GM19025 (cell line): ENCODE measurements around the gene R3HCC1L.

Experiments
- ATAC-seq: cut with Tn5 transposase; IDR thresholded peaks from one replicate; pipeline ENCODE4 v1.9.1; 2021; ENCODE audit warnings: mild to moderate bottlenecking, low read depth, moderate library complexity; ENCODE audit not compliant: unreplicated experiment

The R3HCC1L gene

DNA sequence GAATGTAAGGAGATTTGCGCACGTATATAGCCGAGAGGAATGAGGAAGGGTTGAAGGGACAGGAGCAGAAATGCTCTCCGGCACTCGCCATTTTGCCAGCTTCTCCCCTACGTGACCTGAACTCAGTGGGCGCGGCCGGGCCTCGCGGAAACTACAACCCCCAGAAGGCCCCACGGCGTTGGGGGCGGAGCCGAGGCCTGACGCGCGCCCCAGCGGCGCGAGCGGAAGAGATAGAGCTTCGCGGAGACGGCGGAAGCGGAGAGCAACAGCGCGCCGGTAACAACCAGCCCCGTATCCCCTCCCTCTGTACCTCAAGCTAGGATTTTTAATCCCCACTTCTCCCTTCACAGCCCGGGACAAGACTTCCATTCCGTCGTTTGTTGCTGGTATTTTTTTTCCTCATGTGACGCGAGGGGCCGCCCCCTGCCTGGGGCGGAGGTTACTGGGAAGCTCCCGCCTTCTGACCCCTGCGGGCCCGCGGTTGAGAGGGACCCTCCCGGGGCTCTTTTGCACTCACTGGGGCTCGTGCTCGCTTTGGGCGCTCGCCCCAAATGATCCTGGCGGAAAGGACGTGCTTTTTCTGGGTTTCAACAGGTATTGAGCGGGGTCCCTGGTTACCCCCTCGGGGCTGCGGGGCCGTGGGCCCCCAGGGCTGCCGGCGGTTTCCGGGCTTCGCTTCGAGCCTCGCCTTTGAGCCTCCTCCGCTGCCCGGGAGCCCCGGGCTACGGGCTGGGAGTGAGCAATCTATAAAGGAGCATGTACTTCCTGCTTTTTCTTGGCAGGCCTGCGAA, at the start of gene R3HCC1L:
Gene R3HCC1L (plus strand): TSS at position 227 of the 791 bp plus-strand sequence. CDS start 73,458 bp downstream, outside the sequence.
- ATAC-seq, result peak; percentile 78

DNA sequence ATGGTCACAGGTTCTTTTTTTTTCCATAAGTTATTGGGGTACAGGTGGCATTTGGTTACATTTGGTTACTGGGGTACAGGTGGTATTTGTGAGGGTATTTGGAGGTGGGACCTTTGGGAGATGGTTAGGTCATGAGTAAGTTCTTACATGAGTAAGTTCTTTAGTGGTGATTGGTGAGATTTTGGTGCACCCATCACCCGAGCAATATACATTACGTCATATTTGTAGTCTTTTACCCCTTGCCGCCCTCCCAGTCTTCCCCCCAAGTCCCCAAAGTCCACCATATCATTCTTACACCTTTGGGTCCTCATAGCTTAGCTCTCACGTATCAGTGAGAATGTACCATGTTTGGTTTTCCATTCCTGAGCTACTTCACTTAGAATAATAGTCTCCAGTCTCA, 49.2 kb upstream of the R3HCC1L start:
- no peak for ATAC-seq

DNA sequence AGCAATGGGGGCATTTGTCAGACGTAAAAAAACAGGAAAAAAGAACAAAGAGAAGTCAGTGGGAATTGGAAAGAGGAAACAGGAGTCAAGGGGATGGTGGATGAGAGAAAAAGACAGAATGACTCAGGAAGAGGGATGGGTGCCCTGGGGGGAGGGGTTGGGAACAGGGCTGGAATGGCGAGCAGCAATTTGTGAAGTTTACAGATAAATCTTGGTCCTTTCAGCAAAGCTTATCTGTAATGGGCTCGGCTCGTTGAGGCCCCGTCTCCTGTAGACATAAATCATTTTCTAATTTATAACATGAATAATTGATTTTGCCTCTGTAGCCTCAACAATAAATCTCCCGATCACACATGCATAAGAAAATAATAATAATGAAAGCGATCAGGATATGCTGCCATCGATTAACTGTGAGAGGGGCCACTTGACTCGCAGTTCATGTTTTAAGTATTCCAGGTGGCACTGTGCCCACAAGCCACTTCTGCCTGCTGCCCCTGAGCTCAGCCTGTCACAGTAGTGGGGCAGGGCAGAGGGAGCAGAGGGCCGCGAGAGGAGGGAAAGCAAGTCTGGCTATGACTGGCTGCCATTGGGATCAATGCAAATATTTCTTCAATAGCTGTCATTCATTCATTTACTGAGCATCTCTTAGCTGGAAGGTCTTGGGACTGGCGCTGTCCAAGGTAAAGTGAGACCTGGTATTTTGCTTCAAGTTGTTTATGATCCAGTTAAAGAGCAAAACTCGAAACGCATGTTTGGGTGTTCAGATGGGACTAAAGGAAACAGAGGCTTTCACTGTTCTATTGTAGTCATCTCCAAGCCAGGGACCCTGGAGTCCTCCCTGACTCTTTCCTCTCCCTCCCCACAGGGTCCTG, 47.4 kb upstream of the R3HCC1L start:
- ATAC-seq, result no peak

DNA sequence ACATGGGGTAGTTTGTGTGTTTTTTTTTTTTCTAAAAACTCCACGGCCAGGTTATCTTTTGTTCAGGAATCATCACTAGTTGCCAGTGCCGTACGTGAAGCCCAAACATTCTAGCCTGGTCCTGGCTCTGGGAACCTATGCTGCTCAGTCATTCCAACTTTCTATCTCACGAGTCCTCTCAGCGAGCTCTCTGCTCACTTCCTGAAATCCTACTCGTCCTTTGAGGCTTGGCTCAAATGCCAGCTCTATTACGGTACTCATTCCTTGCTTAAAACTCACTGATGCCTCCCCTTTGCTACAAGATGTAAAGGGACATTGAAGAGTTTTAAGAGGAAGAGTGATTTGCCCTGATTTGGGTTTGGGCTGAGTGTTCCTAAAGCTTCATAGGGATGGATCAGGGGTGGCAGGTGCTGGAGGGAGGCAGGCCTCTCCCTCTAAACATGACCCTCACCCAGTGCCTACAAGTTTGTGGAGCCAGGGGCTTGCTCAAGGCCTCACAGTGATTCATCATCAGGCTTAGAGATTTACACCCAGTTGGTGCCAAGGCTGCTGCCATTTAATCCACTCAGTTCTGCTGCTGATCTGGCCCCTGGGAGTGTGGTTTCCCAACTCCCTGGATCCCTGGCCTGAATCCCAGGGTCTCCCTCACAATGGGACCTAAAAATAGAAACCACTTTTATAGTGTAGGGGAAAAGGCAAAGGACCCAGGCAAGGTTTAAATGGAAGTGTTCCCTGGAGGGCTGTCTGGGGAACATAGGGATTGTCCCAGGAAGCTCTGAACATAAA, 46.1 kb upstream of the R3HCC1L start:
- ATAC-seq, result no peak

DNA sequence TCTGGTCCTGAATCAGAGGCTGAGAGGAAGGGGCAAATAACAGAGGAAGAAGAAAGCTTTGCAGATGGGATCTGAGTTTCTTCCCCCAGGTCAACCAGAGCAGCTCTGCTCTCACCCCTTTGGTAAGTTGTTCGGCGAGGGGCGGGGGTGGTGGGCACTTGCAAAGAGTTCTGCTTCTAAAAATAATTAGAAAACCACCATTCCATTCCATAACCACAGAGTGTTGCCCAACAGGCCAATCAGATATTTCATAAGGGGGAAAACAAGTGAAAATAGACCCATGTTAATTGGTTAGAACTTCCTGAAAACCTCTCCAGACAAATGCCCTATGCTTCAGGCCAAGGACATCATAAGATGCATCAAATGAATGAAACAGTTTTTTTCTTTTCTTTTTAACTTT, 43.6 kb upstream of the R3HCC1L start:
- ATAC-seq, result no peak

DNA sequence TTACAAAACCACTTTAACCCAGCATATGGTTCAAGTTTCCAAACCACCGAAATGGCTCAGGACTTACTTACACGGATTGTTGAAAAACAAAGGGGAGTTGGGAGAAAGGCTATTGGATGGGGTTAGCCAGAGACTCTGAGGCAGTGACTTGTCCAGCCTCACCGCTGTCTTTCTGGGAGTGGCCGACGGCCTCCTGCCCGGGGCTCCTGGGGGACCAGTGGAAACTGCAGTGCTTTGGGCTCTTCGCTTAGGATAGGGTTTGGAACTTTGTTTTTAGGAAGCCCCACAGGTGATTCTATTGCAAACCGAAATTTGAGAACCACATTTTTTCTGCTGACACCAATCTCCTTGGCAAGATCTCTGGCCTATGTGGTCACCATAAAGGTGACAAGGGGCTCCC, 38.1 kb upstream of the R3HCC1L start:
- no peak for ATAC-seq

DNA sequence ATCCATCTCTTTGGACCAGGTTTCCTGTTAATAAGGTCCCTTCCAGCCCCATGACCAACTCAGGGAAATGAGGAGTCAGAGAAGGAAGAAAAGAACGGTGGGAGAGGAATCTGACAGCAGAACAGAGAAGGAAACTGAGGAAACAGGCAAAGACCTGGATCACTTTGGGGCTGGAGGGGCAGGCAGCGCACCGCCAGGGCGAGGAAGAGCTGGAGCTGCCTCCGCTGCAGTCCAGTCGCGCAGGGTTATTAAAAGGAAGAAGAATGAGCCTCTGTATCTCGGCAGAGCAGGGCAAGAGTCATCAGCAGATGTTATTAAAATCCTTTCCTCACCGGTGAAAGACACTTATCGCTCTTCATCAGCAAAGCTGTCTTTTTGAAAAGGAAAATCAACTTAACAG, 37.7 kb upstream of the R3HCC1L start:
- no peak for ATAC-seq

DNA sequence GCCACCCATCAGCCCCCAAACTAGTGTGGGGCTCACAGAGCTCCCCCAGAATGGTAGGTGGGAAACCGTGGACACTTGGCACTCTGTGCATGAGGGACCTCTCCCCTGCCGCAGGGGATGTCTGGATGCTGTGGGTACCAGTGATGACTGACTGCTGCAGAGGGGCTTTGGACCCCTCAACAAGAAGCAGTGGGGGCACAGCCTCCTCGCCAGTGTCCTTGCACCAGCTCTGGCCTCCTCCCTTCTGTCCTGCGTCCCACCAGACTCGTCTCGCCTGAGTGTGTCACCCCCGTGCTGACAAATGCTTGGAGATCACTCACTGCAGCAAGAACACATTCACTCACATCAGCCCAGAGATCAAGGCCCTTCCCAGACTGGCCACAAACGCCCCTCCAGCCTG, 37.3 kb upstream of the R3HCC1L start:
- no peak for ATAC-seq

DNA sequence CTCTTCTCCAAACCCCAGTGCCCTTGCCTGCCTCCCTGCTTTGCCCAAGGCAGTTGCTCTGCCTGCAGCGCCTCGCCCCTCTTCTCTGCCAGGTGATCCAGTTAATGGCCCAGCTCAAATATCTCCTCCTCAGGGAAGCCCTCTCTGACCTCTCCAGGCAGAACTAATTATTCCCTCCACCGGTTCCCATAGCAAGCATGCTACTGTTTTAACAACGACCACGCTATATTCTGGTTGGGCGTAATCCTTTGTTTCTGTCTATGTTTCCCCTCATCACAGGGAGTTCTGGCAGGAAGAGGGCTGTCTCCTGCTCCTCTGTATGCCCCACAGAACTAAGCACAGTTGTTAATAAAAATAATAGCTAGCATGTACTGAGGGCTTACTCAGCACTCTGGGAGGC, 36.8 kb upstream of the R3HCC1L start:
- ATAC-seq, result no peak

DNA sequence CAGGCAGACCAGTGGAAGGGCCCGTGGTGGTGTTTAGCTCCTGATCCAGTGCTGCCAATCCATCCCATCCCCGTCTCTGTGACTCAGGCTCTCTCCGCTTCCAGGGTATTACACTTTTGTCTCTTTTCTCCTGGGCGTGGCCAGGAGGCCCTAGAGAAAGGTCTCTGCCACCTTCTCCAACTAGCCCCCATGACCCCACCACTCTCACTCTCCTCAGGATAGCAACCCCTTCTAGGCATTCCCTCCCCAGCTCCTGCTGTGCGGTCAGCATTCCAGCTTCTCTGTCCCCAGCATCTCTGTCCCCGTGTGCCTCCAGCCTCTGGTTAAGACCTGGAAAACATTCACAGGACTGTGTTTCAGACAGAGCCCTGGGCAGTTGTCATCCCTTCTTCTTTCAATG, 36.2 kb upstream of the R3HCC1L start:
- no peak for ATAC-seq

DNA sequence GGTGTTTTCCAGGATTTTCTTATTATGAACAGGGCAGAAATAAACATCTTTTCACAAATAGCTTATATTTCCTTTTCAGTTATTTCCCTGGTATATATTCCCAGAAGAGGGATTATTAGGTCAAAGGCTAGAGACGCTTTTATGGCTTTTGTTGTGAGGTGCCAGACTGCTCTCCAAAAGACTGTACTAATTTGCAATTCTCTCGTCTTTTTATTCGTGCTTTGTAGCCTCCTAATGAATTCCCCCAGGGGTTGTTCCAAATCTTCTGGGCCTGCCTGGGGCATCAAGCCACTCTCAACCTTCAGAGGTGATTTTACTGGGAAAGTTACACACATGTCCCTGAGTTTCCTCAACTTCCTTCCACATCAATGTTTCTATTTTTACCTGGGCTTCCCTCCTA, 34.0 kb upstream of the R3HCC1L start:
- ATAC-seq, result no peak

DNA sequence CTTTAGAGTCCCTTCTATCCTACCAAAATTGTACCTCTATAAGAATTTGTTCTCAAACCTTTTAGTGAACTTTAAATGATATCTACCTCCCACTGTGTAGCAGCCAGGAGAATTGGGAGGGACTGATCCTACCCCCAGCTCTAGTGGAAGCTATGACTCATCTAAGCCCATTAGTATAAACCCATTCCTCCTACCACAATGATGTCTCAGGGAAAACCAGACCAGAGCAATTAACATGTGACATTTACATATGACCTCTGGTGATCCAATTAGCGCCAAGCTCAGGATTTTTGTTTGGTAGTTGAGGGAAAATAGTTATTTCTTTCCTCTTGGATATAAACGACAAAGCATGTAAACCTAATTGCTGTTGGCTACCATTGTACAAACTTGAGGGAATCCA, 33.1 kb upstream of the R3HCC1L start:
- no peak for ATAC-seq

DNA sequence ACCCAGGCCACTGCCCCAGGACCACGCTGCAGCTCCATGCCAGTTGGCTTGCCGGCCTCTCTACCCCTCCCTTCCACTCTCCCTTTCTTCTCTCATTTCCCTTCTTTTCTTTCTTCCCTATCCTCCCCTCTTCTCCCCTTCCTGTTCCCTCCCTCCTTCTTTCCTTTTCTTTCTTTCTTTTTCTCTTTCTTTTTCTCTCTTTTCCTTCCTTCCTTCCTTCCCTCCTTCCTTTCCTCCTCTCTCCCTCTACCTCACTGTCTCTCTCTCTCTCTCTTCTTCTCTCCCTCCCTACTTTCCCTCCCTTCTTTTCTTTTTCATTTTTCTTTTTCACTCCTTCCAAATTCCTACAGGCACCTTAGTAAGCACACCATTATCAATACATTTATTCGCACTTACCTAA, 30.3 kb upstream of the R3HCC1L start:
- no peak for ATAC-seq

DNA sequence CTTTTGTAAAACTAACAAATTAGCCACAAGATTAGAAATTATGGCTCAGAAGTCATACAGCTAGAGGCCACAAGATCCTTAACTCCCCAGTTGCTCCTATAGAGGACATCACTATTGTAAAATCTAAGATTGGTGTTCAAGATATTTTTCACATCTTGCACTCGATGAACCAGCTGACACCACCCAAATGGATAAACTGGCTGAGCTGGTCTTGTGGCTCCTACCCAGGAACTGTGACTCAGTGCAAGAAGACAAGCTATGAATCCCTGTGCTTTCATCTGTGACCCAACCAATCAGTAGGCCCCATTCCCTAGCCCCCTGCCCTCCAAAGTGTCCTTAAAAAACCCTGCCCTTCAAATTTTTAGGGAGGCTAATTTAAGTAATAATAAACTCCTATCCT, 27.9 kb upstream of the R3HCC1L start:
- no peak for ATAC-seq

DNA sequence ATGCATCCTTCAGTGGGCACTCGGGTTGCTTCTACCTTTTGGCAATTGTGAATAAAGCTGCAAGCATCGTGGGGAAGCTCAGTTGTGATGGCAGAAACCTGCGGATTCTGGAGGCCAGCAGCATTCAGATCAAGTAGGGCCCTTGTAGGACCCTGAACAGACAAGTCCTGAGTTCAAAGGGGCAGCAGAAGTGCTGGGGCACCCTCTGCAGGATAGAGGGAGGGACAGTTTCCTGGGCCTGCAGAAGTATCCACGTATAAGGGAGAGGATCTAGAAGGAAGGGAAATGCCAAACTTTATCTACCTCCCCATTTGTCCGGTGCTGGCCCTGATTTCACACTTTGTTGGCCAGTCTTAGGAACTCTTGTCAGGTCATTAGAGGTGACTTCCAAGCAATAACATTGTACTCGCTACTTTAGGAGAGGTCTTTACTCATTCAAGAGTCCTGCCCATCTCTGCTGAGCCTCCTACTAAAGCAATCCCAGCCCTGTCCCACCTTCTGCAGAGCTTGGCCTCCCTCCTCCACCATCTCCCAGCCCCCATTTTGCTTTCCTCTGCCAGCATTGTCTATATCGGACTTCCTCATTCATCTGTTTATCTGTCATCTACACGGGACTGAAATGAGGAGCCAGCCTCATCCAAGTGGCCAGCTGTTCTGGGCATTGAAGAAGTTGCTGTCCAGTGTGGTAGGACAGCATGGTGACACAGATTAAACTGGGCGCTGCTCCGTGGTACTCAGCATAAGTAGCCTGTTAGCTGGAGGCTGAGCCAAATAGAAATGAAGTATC, 26.6 kb upstream of the R3HCC1L start:
- no peak for ATAC-seq

DNA sequence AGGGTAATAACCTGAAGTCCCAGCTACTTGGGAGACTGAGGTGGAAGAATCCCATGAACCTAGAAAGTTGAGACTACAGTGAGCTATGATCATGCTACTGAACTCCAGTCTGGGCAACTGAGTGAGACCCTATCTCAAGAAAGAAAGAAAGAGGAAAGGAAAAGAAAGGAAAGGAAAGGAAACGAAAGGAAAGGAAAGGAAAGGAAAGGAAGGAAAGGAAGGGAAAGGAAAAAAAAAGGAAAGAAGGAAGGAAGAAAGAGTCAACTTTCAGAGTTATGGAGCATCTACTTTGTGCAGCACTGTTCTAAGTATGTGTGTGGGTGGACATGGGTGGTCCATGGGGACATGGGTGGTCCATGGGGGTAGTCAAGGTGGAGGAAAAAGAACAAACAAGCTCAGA, 24.1 kb upstream of the R3HCC1L start:
- ATAC-seq, result no peak

DNA sequence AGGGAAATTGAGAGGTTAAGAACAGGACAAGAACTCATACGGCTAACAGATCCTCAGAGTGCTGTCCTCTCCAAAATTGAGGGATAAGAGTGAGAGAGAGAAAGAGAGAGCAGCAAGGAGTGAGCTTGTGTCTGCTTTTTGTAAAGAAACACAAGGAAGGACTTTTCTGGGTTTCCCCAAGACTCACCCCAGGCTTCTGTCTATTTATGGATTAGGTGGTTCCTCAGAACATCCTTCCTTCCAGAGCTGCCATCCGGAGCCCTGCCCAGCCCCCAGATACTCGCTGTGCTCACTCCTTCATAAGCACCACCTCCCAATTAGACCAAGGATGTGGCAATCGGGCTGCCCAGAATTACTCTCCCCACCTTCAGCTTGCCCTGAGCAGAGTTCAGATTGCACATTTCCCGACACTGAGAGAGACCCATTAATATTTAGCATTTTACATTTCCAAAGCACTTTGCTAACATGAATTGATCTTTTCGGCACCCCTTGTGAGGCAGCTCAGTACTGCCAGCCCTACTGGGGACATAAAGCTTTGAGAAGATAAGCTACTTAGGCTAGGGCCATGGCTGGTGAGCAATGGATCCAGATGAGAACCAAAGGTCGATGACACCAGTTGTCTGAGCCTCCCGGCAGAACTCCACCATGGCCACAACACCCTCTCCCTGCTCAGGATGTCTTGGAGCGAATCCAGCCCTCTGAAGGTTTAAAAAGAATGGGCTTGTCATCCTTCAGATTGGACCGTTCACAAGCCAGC, 19.2 kb upstream of the R3HCC1L start:
- ATAC-seq, result no peak

DNA sequence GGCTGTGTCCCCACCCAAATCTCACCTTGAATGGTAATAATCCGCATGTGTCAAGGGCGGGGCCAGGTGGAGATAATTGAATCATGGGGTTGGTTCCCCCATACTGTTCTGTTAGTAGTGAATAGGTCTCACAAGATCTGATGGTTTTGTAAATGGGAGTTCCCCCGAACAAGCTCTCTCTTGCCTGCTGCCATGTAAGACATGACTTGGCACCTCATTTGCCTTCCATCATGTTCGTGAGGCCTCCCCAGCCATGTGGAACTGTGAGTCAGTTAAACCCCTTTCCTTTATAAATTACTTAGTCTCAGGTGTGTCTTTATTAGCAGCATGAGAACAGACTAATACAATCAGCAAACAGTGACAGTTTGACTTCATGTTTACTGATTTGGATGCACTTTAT, 14.6 kb upstream of the R3HCC1L start:
- no peak for ATAC-seq

DNA sequence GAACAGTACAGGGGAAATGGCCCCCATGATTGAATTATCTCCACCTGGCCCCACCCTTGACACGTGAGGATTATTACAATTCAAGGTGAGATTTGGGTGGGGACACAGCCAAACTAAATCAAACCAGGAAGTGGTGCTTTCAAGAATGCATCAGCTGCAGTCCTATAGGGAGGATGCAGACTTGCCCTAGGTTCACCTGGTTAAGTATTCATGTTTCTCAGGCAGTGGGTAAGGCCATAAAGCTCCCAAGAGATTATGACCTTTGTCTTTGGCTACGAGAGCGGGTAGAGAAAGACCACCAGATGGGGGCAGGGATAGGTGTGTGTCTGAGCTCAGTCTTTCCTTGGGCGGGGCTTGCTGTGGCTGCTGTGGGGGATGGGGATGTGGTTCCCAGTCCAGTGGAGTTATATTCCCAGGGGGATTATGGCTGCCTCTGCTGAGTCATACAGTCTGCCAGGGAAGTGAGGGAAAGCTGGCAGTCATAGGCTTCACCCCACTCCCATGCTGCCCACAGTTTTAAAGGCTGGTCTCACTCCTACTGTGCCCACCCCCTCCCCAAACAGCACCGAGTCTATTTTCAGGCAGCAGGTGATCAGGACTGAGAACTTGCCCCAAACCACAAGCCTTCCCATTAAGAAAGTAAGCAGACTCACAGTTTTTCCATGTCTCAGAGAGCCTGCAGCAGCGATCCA, 8.4 kb upstream of the R3HCC1L start:
- no peak for ATAC-seq
